Sigmoid colon (tissue), 7 donors: ENCODE measurements around the gene RAB31. TPM values are rescaled to one million over a fixed set of nuclear protein-coding genes. Genes with fewer than 3 reads are reported as not detected.
A peak's percentile ranks its signal among the peaks of the same experiment; 100 is the strongest.

Source experiments
- DNase-seq: peaks from one replicate; pipeline ENCODE4 v3.0.0-alpha.2; 2019
- H3K27ac ChIP-seq, 4 donors: fragments of 200-600 bp; sonication (generic); one replicate each; pipeline ENCODE4 v1.5.1; 2016 to 2019; ENCODE audit warnings: mild to moderate bottlenecking in 1 of 4
- H3K27me3 ChIP-seq, 3 donors: fragments of 200-600 bp; sonication (generic); one replicate each; pipeline ENCODE4 v1.5.1; 2019; ENCODE audit warnings: mild to moderate bottlenecking in 1 of 3
- H3K36me3 ChIP-seq, 4 donors: fragments of 200-600 bp; sonication (generic); one replicate each; pipeline ENCODE4 v1.5.1; 2016 to 2019
- H3K4me1 ChIP-seq, 4 donors: fragments of 200-600 bp; sonication (generic); one replicate each; pipeline ENCODE4 v1.5.1; 2017 to 2019
- H3K4me3 ChIP-seq, 4 donors: fragments of 200-600 bp; sonication (generic); one replicate each; pipeline ENCODE4 v1.5.1; 2017 to 2019; ENCODE audit warnings: mild to moderate bottlenecking in 2 of 4, moderate library complexity in 1 of 4
- H3K9me3 ChIP-seq, 4 donors: fragments of 200-600 bp in 3 of 4; sonication (generic) in 3 of 4; one replicate each; pipeline versions ENCODE4 v1.5.1 to v1.6.1; 2013 to 2019
- EP300 ChIP-seq, 4 donors: sonication (generic); formaldehyde crosslinking; IDR thresholded peaks; one replicate each; pipeline ENCODE4 v1.6.1; 2017; ENCODE audit warnings: antibody characterized with exemption in 4 of 4
- POLR2A ChIP-seq, 2 donors: fragments of 450-650 bp; IDR thresholded peaks; one replicate each; pipeline ENCODE4 v1.6.1; 2016; ENCODE audit warnings: antibody characterized with exemption in 2 of 2, mild to moderate bottlenecking in 2 of 2, moderate library complexity in 2 of 2
- POLR2AphosphoS5 ChIP-seq, 4 donors: sonication (generic); formaldehyde crosslinking; IDR thresholded peaks; one replicate each; pipeline ENCODE4 v1.6.1; 2017; ENCODE audit warnings: antibody characterized with exemption in 4 of 4
- WGBS, 2 donors: extraction: QIAGEN DNeasy Blood & Tissue Kit; methylation state at CpG; one replicate each; pipeline ENCODE4 v1.1.7; 2013; 5-methylcytosine and 5-hydroxymethylcytosine counted together
- intact Hi-C: fragments of 100-400 bp; cut with DNase I; formaldehyde crosslinking; loops from one replicate; pipeline ENCODE4 v1.15.1; 2023
- polyA plus RNA-seq, 3 donors: library from polyadenylated mRNA; stranded (reverse); fragments of 200-250 nt; gene quantifications; one replicate each; pipeline ENCODE4 v1.2.3, GENCODE V29; 2013
- total RNA-seq, 4 donors: library from RNA; depleted of rRNA; stranded (reverse); fragments of >200 nt; gene quantifications; one replicate each; pipeline ENCODE4 v1.1.0, GENCODE V29; 2016
- TF ChIP-seq, protein P1 (sequence below), 4 experiments: fragments of 450-650 bp in 3 of 4; fragments of 200-600 bp in 1 of 4; IDR thresholded peaks; one replicate each; pipeline ENCODE4 v1.5.1; 2016 to 2019; ENCODE audit warnings: antibody characterized with exemption in 4 of 4, mild to moderate bottlenecking in 3 of 4, moderate library complexity in 2 of 4
- donor health status: healthy with polysubstance abuse.
- donor health status: Bipolar disorder and iron deficiency.
- donor health status: healthy.

RAB31 gene
- total and polyA plus RNA-seq, 7 donors: 16.2 to 74.6 (median 52.0) TPM

DNA sequence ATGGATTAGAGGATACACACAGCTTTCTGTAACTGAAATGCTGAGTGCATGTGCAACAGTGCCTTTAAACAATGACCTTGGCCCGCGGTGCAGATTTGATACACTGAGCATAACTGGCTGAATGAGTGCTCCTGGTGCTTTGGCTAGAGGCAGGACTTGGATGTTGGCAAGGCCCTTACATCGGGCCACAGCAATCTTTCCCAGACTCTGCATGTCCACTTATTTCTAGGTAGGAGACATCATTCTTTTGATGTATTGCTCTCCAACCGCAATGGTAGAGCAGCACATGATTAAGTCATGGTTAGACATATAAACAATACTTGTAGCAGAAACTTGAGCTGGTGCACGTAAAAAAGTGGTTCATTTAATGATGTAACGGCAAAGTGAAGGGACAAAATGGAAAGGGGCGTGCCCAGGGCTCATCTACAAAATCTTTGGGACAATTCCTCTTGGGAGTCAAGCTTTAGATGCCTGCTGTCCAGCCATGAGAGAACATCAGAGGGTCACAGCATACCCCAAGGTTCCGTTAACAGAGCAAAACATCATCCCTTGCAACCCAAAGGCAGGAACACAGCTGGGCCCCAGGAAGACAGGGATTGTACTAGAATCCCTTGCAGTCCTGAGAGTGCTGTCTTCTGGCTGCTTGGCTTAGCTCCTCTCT lies 43.4 kb downstream of the RAB31 start:
- Histone ChIP-seq H3K4me1 (peaks cover 0 to 25% (median 8%) of the 10 kb centered on the region in 4 donors), H3K27me3 (no peaks in the 10 kb centered on the region), H3K36me3 (no peaks in the 10 kb centered on the region), H3K9me3 (no peaks in the 10 kb centered on the region), H3K4me3 (no peak overlapping the region), H3K27ac (no peak overlapping the region)
- WGBS, 2 donors: 94% methylated on average over 8 of the region's 8 CpGs
- DNase-seq: no peak
- TF ChIP-seq, protein P1, sequence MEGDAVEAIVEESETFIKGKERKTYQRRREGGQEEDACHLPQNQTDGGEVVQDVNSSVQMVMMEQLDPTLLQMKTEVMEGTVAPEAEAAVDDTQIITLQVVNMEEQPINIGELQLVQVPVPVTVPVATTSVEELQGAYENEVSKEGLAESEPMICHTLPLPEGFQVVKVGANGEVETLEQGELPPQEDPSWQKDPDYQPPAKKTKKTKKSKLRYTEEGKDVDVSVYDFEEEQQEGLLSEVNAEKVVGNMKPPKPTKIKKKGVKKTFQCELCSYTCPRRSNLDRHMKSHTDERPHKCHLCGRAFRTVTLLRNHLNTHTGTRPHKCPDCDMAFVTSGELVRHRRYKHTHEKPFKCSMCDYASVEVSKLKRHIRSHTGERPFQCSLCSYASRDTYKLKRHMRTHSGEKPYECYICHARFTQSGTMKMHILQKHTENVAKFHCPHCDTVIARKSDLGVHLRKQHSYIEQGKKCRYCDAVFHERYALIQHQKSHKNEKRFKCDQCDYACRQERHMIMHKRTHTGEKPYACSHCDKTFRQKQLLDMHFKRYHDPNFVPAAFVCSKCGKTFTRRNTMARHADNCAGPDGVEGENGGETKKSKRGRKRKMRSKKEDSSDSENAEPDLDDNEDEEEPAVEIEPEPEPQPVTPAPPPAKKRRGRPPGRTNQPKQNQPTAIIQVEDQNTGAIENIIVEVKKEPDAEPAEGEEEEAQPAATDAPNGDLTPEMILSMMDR (IDR thresholded peaks at IDR 0.05): no peak
- TF ChIP-seq POLR2A (IDR thresholded peaks at IDR 0.05) (no peak), EP300 (IDR thresholded peaks at IDR 0.05) (no peak)
- intact Hi-C loops: no loop called here

DNA sequence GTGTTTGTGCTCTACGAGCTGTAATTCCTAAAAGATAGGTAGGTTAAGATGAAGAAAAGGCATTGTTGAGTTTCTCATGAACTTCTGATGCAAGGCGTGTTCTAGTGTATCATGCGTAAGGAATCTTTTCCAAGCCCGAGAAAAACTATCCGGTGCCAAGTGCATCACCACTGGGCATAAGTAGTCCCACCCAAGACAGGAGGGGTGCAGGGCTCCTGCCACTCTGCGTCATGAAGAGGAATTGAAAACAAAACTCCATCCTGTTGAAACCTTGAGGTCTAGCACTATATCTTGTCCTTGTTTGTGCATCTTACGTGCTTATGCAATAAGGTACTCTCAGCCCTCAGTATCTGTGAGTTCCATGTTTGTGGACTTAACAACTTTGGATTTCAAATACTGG lies 45.7 kb downstream of the RAB31 start:
- H3K4me1 ChIP-seq: peaks cover 0 to 30% (median 20%) of the 10 kb centered on the region in 4 donors

DNA sequence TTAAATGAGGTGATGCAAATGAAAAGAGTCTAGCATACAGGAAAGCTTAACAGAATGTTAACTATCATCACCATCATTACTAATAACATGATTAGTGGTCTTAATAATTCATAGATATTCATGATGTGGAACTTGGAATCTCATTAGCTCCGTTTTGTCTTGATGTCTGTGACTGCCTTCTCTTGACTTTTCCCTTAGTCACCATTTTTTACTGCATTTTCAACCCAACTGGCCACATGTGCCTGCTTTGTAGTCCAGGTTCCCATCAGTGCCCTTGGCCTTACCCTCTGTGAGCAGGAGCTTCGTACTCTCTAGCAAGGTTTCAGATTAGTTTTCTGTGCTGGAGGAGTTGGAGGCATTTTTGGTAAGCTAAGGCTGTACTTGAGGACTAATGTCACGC lies 47.0 kb downstream of the RAB31 start:
- TF ChIP-seq POLR2A (IDR thresholded peaks at IDR 0.05): no peak
- TF ChIP-seq EP300 (IDR thresholded peaks at IDR 0.05): no peak
- TF ChIP-seq, protein P1 (IDR thresholded peaks at IDR 0.05): no peak
- TF ChIP-seq POLR2AphosphoS5 (IDR thresholded peaks at IDR 0.05): no peak
- Histone ChIP-seq H3K4me1 (peaks cover 0 to 30% (median 20%) of the 10 kb centered on the region in 4 donors), H3K27ac (no peak overlapping the region), H3K4me3 (no peak overlapping the region), H3K9me3 (no peaks in the 10 kb centered on the region), H3K27me3 (no peaks in the 10 kb centered on the region), H3K36me3 (no peaks in the 10 kb centered on the region)
- DNase-seq: no peak
- intact Hi-C loops: no loop called here
- WGBS, 2 donors: 58 to 92% methylated on average over 3 of the region's 3 CpGs

More for the DNA sequence above, 45.7 kb downstream of the RAB31 start:
- TF ChIP-seq POLR2AphosphoS5 (IDR thresholded peaks at IDR 0.05) (no peak), POLR2A (IDR thresholded peaks at IDR 0.05) (no peak), EP300 (IDR thresholded peaks at IDR 0.05) (peak in 2 of 4 donors; percentile 21 to 26)
- intact Hi-C loops: no loop called here
- H3K9me3 ChIP-seq: no peaks in the 10 kb centered on the region
- no peaks in the 10 kb centered on the region for H3K36me3 ChIP-seq
- no peak for DNase-seq
- no peak overlapping the region for H3K27ac ChIP-seq
- no peak overlapping the region for H3K4me3 ChIP-seq
- WGBS, 2 donors: 91 to 95% methylated on average over 7 of the region's 7 CpGs
- H3K27me3 ChIP-seq: no peaks in the 10 kb centered on the region

DNA sequence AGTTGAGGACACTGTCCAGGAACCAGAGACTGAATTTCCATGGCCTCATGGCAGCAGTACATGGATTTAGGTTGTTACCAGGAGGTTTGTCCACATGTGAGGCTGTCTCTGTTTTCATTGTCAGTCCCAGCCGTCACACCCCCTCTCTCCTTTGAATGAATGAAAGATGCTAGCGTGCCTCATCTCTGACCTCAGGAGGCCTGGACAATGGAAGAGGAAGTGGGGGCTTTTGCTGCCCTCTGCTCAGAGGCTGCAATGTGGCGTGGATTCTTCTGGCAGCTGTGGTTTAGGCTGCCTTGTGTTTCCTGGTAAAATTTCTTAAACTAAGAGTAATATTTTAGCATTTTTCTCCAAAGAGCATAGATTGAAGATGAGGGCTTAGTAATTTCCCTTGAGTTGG lies 47.5 kb downstream of the RAB31 start:
- no peak for DNase-seq
- WGBS, 2 donors: 60 to 84% methylated on average over 3 of the region's 3 CpGs
- TF ChIP-seq, protein P1 (IDR thresholded peaks at IDR 0.05): no peak
- TF ChIP-seq POLR2A (IDR thresholded peaks at IDR 0.05) (no peak), EP300 (IDR thresholded peaks at IDR 0.05) (no peak), POLR2AphosphoS5 (IDR thresholded peaks at IDR 0.05) (no peak)
- H3K36me3 ChIP-seq: no peaks in the 10 kb centered on the region
- H3K4me1 ChIP-seq: peaks cover 0 to 30% (median 20%) of the 10 kb centered on the region in 4 donors
- no peaks in the 10 kb centered on the region for H3K9me3 ChIP-seq
- H3K4me3 ChIP-seq: no peak overlapping the region
- H3K27ac ChIP-seq: peak overlapping the region in 2 of 4 donors; percentile 44 to 52
- H3K27me3 ChIP-seq: no peaks in the 10 kb centered on the region
- intact Hi-C loops: no loop called here

DNA sequence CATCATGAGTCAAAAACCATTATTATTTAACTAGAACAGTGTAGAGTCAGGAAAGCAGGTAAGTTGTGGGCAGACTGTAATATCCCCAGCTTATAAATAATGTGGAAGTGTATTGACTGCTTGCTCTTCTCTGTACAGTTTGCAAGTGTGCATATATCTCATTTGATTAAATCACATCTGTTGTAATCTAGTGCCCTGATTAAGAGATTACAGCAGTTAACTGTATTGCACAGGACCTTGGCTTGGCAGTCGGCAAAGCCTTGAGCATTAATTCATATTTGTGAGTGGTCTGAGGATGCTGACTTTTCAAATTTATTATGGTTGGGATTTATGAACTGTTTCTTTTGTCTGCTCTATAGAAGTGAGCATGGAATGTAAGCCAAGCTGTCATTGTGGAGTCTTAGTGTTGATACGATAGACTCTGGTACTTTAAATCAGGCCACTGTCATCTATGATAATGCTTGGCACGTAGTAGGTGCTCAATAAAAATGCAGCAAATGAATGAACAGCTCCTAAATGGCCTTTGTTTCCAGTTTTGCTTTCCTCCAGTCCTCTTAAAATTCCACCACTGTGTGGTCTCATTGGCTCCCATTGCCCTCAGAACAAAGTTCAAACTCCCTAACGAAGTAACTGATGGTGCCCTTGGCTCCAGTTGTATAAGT lies 48.3 kb downstream of the RAB31 start:
- 79 to 81% methylated on average over 4 of the region's 4 CpGs for WGBS, 2 donors
- Histone ChIP-seq H3K27me3 (no peaks in the 10 kb centered on the region), H3K36me3 (no peaks in the 10 kb centered on the region), H3K4me1 (peaks cover 0 to 30% (median 20%) of the 10 kb centered on the region in 4 donors), H3K4me3 (no peak overlapping the region), H3K9me3 (no peaks in the 10 kb centered on the region), H3K27ac (peak overlapping the region in 2 of 4 donors; percentile 44 to 52)
- intact Hi-C loops: no loop called here
- no peak for DNase-seq
- TF ChIP-seq POLR2A (IDR thresholded peaks at IDR 0.05): no peak
